ENCODE results near the gene ZBTB14.

DNA sequence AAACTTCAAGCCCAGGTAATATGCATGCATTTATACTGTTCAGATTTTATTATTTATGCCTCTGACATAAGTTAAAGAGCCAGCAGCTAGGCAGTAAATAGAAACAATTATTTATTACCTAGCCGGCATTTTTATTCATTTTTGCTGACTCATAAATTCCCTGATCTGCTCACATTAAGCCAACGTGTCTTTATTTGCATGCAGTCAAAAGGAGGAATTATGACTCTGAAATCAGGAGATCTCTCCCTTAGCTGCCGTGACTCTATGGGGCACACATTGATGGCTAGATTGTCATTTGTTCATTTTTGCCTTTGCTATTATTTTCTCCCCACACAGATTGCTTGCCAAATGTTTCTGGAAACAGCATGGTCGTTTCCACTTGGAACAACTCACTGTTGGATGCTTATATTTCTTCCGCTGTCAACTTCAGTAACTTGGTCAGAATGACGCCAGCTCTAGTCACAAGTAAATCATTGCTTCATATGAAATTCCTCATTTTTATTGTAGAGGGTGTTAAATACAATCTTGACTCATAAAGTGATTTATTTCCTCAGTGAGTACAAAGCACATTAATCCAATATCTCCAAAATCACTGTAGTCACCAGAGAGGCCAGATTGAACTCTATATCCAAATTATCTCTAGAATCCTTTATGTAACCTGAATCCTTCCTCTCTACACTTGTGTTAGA lies 15.9 kb upstream of the ZBTB14 start:
- TF ChIP-seq POLR2A (IDR thresholded peaks at IDR 0.05; ENCODE audit: low read depth, low read length) = no peak
- no peak for TF ChIP-seq POLR2AphosphoS5 (IDR thresholded peaks at IDR 0.05; ENCODE audit: low read depth, low read length)

Data from GM12892 (cell line).